C4-2B (cell line): Measurements from ENCODE around the gene PDZRN4.

Experiments
- ZFX ChIP-seq: fragments of 450-650 bp; IDR thresholded peaks from 2 replicates; pipeline ENCODE4 v1.6.1; 2017
- TF ChIP-seq, protein P1 (sequence below): fragments of 450-650 bp; conservative IDR thresholded peaks from 2 replicates; pipeline ENCODE4 v1.5.1; 2017; ENCODE audit warnings: mild to moderate bottlenecking

DNA sequence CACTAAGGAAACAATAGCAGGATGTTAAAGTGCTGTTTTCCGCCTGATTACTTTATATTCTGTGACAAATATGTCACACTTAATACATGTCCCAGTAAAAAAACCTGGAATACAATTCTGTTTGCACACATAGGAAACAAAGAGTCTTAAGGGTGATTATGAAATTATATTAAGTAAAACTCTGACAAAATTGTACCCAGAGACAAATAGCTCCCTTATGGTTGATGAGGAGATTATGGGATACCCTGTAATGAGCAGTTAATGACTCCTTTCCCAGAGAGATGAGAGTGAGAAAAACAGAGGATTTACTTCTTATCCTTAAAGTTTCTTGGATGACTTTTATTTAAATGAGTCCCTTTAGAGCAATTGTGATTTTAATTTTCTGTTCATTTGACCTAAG lies 370.6 kb downstream of the PDZRN4 start:
- TF ChIP-seq, protein P1, sequence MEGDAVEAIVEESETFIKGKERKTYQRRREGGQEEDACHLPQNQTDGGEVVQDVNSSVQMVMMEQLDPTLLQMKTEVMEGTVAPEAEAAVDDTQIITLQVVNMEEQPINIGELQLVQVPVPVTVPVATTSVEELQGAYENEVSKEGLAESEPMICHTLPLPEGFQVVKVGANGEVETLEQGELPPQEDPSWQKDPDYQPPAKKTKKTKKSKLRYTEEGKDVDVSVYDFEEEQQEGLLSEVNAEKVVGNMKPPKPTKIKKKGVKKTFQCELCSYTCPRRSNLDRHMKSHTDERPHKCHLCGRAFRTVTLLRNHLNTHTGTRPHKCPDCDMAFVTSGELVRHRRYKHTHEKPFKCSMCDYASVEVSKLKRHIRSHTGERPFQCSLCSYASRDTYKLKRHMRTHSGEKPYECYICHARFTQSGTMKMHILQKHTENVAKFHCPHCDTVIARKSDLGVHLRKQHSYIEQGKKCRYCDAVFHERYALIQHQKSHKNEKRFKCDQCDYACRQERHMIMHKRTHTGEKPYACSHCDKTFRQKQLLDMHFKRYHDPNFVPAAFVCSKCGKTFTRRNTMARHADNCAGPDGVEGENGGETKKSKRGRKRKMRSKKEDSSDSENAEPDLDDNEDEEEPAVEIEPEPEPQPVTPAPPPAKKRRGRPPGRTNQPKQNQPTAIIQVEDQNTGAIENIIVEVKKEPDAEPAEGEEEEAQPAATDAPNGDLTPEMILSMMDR: no peak
- no peak for TF ChIP-seq ZFX
